Kidney (tissue), 14 donors: Measurements from ENCODE around the gene SOCS7. TPM values are rescaled to one million over a fixed set of nuclear protein-coding genes. Genes with fewer than 3 reads are reported as not detected.

Experiments
- DNase-seq, 5 donors: peaks; one replicate each; pipeline ENCODE4 v3.0.0-alpha.2; 2013 to 2020
- FAIRE-seq: peaks from 2 replicates; lab custom pipeline; 2012; peaks lifted over from hg19 to GRCh38; lab: Jason Lieb, UNC
- H3K27ac ChIP-seq, 2 donors: one replicate each; pipeline ENCODE4 v1.7.0; 2013; ENCODE audit warnings: low read depth in 2 of 2, low read length in 2 of 2, inconsistent platforms in 1 of 2
- H3K27me3 ChIP-seq: one replicate; pipeline ENCODE4 v1.7.1; 2013; ENCODE audit warnings: low read length, inconsistent platforms; ENCODE audit not compliant: control insufficient read depth, insufficient read depth
- H3K36me3 ChIP-seq, 3 donors: one replicate each; pipeline versions ENCODE4 v1.7.0 to v1.7.1; 2013; ENCODE audit warnings: low read length in 3 of 3, control low read depth in 1 of 3, inconsistent platforms in 1 of 3; ENCODE audit not compliant: insufficient read depth in 3 of 3, control insufficient read depth in 2 of 3
- H3K4me1 ChIP-seq, 3 donors: one replicate each; pipeline versions ENCODE4 v1.7.0 to v1.7.1; 2013; ENCODE audit warnings: low read length in 3 of 3, inconsistent platforms in 1 of 3, low read depth in 1 of 3; ENCODE audit not compliant: control insufficient read depth in 2 of 3, insufficient read depth in 2 of 3
- H3K4me3 ChIP-seq, 3 donors: one replicate each; pipeline versions ENCODE4 v1.7.0 to v1.8.1; 2013; ENCODE audit warnings: low read length in 3 of 3, control low read depth in 1 of 3, inconsistent platforms in 1 of 3
- H3K9ac ChIP-seq, 3 donors: one replicate each; pipeline versions ENCODE4 v1.7.0 to v1.7.1; 2013; ENCODE audit warnings: low read length in 3 of 3, control low read depth in 1 of 3, inconsistent platforms in 1 of 3
- H3K9me3 ChIP-seq, 3 donors: one replicate each; pipeline versions ENCODE4 v1.7.0 to v1.7.1; 2013; ENCODE audit warnings: low read length in 3 of 3, control low read depth in 1 of 3, inconsistent platforms in 1 of 3; ENCODE audit not compliant: control insufficient read depth in 2 of 3, insufficient read depth in 1 of 3
- intact Hi-C: fragments of 100-400 bp; cut with DNase I; formaldehyde crosslinking; loops from one replicate; pipeline ENCODE4 v1.11.1; 2022
- polyA plus RNA-seq: library from polyadenylated mRNA; stranded (reverse); fragments of 350-450 nt; fragmentation: Illumina TruSeq; extraction: RNeasy Lipid Tissue Mini Kit (QIAGEN cat#74804); gene quantifications from one replicate; pipeline ENCODE4 v1.2.3, GENCODE V29; 2014; ENCODE audit warnings: low read depth, low replicate concordance; ENCODE audit not compliant: insufficient read depth
- total RNA-seq: library from RNA; stranded (reverse); fragmentation: NEBNext Ultra II Directional; extraction: Animal tissue kit (Norgen Biotek cat#: 25700); gene quantifications from one replicate; pipeline ENCODE4 v1.2.1, GENCODE V29; 2021
- TF ChIP-seq, protein P1 (sequence below): IDR thresholded peaks from 3 replicates; pipeline ENCODE4 v1.5.1; 2012; ENCODE audit warnings: mild to moderate bottlenecking, moderate library complexity, borderline replicate concordance; ENCODE audit not compliant: insufficient read depth; ENCODE audit errors: extremely low read depth
- donor health status: control.
- donor health status: control.
- donor health status: control.
- donor health status: control.
- donor health status: control.
- donor health status: DM: yes; HTN: yes; CAD: no.
- donor health status: Normal renal cell carcinoma (clear cell type).

Gene SOCS7
- total and polyA plus RNA-seq, 2 donors from 2014 or later, result 2.7 to 18.7 TPM

DNA sequence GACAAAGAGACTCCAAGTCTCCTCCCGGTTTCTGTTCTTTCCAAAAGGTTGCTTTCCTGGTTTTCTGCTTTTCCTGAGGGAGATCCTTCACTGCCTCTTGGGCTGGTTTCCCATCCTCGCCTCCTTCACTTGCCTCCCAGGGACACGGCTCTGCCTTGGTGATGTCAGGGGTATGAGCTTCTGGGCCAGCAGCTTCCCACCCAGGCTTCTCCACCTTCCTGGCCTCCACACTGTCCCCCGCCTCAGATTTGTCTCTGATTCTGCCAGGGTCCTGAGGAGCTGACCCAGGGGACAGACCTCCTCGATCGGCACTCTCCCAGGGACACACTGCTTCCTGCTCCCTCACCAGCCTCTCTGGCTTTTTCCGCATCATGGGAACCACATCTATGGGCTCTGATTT lies 22.4 kb upstream of the SOCS7 start:
- H3K9ac ChIP-seq, result no peak overlapping the region
- no peak overlapping the region for H3K4me3 ChIP-seq
- no peaks in the 10 kb centered on the region for H3K36me3 ChIP-seq
- DNase-seq, result peak in 1 of 5 donors; percentile 37
- TF ChIP-seq, protein P1, sequence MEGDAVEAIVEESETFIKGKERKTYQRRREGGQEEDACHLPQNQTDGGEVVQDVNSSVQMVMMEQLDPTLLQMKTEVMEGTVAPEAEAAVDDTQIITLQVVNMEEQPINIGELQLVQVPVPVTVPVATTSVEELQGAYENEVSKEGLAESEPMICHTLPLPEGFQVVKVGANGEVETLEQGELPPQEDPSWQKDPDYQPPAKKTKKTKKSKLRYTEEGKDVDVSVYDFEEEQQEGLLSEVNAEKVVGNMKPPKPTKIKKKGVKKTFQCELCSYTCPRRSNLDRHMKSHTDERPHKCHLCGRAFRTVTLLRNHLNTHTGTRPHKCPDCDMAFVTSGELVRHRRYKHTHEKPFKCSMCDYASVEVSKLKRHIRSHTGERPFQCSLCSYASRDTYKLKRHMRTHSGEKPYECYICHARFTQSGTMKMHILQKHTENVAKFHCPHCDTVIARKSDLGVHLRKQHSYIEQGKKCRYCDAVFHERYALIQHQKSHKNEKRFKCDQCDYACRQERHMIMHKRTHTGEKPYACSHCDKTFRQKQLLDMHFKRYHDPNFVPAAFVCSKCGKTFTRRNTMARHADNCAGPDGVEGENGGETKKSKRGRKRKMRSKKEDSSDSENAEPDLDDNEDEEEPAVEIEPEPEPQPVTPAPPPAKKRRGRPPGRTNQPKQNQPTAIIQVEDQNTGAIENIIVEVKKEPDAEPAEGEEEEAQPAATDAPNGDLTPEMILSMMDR, result no peak
- FAIRE-seq, result no peak
- intact Hi-C loops, result no loop called here
- H3K4me1 ChIP-seq, result peaks cover 0 to 4% (median 0%) of the 10 kb centered on the region in 3 donors
- no peaks in the 10 kb centered on the region for H3K27me3 ChIP-seq
- no peak overlapping the region for H3K27ac ChIP-seq
- no peaks in the 10 kb centered on the region for H3K9me3 ChIP-seq

DNA sequence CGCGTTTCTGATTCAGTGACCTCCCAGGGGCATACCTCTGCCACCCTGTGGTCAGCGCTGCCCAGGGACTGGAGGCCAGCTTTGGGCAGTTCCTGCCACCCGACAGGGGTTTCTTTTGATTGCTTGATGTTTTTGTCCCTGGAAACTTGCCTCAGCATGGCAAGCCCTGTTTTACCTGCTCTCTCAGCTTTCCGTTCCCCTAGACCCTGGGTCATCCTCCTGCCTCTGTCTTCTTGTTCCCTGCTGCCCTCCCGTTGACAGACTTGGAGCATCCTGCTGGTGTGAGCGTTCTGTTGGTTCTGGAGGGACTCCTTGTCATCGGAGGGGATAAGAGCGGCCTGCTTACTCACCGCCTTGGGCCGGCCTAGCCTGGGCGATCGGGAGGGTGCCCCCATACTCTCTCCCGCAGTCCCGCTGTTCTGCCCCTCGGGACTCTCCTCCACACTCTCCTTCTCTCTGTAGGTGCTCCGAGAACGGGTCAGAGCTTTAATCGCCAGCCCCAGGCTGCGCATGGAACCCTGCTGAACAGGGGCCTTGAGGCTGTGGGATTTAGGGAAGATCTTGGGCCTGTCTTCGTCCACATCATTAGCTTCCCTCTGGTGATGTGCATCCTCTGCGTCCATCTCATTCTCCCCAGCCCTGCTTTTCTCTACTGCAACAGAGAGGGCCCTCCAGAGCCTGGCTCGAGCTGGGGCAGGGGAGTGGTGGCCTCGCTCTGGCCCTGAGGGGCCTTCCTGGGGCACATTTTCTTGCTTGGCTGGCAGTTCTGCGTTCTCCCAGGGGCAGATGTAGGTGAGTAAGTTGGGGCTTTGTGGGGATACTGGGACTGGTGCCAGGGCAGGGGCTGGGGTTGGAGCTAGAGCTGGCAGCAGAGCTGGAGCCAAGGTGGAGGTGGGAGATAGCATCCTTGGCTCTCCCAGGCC lies 21.6 kb upstream of the SOCS7 start:
- DNase-seq, result peak in 1 of 5 donors; percentile 51
- no peaks in the 10 kb centered on the region for H3K36me3 ChIP-seq
- H3K27ac ChIP-seq, result no peak overlapping the region
- no peak for FAIRE-seq
- H3K4me1 ChIP-seq, result peaks cover 0 to 4% (median 0%) of the 10 kb centered on the region in 3 donors
- no peaks in the 10 kb centered on the region for H3K9me3 ChIP-seq
- TF ChIP-seq, protein P1, result no peak
- H3K4me3 ChIP-seq, result no peak overlapping the region
- intact Hi-C loops, result no loop called here
- H3K27me3 ChIP-seq, result no peaks in the 10 kb centered on the region
- no peak overlapping the region for H3K9ac ChIP-seq

DNA sequence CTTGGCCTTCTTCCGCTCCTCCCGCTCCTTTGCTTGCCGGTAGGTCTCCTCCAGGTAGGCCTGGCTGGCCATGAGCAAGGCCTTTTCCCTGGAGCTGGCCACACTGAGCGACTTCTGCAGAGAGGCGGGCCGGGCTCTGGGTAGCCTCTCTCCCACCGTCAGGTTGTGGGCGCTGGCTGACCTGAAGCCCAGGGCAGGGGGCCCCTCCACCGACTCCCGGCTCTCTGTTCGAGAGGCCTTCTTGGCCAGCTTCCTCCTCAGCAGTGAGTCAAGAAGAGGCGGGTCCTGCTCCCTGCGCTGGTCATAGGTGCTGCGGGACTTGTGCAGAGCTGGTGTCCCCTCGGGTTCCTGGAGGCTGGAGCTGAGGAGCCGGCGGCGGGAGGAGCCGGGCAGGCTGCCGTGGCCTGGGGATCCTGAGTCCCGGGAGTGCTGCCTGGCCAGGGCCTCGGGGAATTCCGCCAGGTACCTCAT lies 20.7 kb upstream of the SOCS7 start:
- H3K27me3 ChIP-seq, result no peaks in the 10 kb centered on the region
- H3K4me3 ChIP-seq, result no peak overlapping the region
- FAIRE-seq (no peak), DNase-seq (peak in 1 of 5 donors; percentile 71)
- no peak overlapping the region for H3K27ac ChIP-seq
- intact Hi-C loops, result no loop called here
- H3K9ac ChIP-seq, result no peak overlapping the region
- H3K4me1 ChIP-seq, result peaks cover 0 to 4% (median 0%) of the 10 kb centered on the region in 3 donors
- H3K36me3 ChIP-seq, result no peaks in the 10 kb centered on the region
- TF ChIP-seq, protein P1, result no peak
- no peaks in the 10 kb centered on the region for H3K9me3 ChIP-seq
